GM18508 (cell line): ENCODE measurements around the gene DNAJC28.
"Not testable (repeated sequence)": the region's sequence is repeated elsewhere in the genome, so short reads cannot be mapped to it uniquely, and the experiment has no call there.

Experiments
- ATAC-seq: cut with Tn5 transposase; IDR thresholded peaks from one replicate; pipeline ENCODE4 v1.9.1; 2021; ENCODE audit warnings: moderate number of reproducible peaks; ENCODE audit not compliant: insufficient read depth, unreplicated experiment

The DNAJC28 gene, protein sequence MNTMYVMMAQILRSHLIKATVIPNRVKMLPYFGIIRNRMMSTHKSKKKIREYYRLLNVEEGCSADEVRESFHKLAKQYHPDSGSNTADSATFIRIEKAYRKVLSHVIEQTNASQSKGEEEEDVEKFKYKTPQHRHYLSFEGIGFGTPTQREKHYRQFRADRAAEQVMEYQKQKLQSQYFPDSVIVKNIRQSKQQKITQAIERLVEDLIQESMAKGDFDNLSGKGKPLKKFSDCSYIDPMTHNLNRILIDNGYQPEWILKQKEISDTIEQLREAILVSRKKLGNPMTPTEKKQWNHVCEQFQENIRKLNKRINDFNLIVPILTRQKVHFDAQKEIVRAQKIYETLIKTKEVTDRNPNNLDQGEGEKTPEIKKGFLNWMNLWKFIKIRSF

DNA sequence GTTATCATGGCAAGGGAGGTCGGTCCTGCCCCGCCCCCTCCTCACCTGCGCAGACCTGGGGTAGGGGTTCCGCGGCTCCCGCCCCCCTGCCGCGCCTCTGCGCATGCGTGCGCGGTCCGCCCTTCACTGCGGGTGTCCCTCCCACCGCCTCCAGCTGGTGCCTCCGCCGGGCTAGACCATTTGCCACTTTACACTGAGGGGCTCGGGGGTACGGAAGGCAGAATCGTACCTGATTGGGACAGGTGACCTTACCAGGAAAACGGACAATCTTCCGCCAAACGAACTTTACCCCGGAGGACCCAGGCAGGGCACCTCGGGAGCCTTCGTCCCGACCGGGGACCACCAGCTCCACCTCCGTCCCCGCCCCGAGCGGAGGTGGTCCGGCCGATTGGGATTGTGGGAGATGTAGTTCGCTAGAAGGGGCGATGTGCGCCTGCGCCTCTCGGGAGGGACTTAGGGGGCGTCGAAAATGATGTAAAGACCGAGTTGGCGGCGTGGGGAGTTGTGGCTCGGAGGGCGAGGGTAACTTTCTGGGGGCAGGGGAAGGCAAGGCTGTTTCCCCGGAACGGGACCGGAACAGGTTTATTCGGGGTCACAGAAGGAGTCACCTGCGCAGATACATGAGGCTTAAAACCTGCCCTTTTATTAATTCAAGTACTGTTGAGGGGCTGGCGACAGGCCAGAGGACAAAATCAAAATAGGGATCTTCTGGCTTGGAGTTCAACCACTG, at the start of gene DNAJC28:
Gene DNAJC28, minus strand, starts transcription at position 344 of the 730 bp plus-strand sequence. CDS start 2,323 bp downstream, outside the sequence.
- ATAC-seq = peak; percentile 88

GRCh38 chr21:33541105-33541711, 49.7 kb upstream of the DNAJC28 start:
- no peak for ATAC-seq

DNA sequence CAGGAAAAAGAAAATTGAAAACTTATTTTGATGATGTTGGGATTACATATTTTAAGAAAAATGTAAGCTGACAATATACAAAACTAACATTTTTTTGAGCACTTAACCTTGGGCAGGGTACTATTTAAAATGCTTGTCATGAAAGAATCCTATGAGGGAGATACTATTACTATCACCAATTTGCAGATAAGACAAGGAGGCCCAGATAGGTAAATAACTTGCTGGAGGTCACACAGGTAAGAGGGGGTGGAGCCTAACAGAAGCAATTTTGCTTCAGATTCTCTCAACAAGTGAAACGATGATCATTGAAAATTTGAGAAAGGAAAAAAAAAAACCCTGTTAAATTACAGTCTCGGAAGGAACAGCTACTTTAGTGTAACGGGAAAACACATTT, 49.2 kb upstream of the DNAJC28 start:
- ATAC-seq = no peak

GRCh38 chr21:33539616-33540015, 48.1 kb upstream of the DNAJC28 start:
- no peak for ATAC-seq

DNA sequence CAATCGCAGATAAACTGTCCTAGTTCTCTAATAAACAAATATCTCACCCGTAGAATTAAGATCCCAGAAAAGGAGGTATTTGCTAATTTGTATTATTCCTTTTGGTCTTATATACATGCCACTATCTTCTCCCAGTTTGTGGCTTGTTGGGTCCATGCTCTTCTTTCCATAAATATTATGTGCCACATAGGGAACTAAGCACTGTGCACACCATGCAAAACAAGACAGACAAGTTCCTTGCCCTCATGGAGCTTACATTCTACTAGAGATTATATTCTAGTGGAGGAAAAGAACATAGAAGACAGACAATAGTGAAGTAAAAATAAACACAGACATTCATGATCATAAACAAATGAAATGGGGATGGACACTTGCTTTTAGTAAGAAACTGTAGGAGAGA, 45.7 kb upstream of the DNAJC28 start:
- ATAC-seq = no peak

- ATAC-seq = no peak
Observed at GRCh38 chr21:33531007-33531406, 39.5 kb upstream of the DNAJC28 start.

- ATAC-seq = no peak
Observed at GRCh38 chr21:33522953-33523349, 31.4 kb upstream of the DNAJC28 start.

DNA sequence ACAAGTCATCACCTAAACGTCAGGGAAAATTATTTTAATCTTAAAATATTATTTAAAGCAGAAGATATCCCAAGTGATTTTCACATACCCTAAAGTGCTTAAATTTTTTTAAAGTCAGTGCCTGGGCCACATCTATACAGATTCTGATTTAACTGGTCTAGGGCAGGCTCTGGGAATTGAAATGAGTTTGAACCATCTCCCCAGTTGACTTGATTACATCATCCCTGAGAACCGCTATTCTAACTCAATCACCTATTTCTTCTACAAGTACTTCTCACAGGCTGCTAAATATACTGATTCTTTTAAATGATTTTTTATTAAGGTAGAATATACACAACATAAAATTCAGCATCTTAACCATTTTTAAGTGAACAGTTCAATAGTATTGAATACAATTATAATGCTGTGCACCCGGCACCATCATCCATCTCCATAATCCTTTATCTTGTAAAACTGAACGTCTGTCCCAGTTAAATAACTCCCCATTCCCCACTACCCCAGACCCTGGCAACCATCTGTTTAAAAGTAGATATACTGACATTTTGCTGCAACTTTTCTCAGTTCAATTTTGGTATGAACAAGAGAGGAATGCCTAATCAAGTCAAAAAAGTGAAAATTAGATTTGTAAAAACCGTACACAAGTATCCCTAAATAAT, 30.9 kb upstream of the DNAJC28 start:
- ATAC-seq = no peak

DNA sequence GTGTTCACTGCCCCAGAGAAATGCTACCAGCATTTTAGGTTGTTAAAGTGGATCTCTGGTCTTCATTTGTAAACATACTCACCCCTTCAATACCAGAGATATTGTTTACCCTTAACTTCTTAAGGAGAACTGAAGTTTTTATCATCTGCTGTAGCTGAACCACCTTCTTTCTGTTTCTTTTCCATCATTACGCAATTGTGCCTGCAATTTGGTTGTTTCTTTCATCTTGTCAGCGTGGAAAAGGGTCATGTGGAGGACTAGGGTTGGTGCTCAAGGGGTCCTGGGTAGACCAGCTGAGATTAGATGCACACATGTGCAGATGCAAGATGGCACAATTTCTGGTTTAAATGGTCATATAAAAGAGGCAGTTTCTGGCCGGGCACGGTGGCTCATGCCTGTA, 27.4 kb upstream of the DNAJC28 start:
- no peak for ATAC-seq

- no peak for ATAC-seq
Observed at GRCh38 chr21:33514229-33514628, 22.7 kb upstream of the DNAJC28 start.

- no peak for ATAC-seq
Observed at GRCh38 chr21:33512481-33512880, 21.0 kb upstream of the DNAJC28 start.

- no peak for ATAC-seq
Observed at GRCh38 chr21:33511639-33512038, 20.1 kb upstream of the DNAJC28 start.

- ATAC-seq = no peak
Observed at GRCh38 chr21:33510826-33511225, 19.3 kb upstream of the DNAJC28 start.

GRCh38 chr21:33507003-33507402, 15.5 kb upstream of the DNAJC28 start:
- not testable (repeated sequence) for ATAC-seq

DNA sequence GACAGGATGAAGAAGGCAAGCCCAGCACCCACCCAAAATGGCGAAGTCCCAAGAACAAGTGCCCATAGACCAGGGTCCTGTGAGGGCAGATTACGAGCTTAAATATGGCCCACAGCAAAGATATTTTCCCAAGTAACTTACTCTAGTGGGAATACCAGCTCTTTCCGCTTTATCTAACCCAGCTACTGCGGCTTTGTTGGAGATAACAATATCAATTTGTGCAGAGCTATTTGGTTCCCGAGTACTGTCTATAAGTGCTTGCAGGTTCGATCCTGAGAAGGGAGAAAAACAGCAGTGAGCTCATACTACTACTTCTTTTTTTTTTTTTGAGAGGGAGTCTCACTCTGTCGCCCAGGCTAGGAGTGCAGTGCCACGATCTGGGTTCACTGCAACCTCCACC, 14.3 kb upstream of the DNAJC28 start:
- no peak for ATAC-seq

GRCh38 chr21:33496345-33496744, 4.8 kb upstream of the DNAJC28 start:
- ATAC-seq = no peak

DNA sequence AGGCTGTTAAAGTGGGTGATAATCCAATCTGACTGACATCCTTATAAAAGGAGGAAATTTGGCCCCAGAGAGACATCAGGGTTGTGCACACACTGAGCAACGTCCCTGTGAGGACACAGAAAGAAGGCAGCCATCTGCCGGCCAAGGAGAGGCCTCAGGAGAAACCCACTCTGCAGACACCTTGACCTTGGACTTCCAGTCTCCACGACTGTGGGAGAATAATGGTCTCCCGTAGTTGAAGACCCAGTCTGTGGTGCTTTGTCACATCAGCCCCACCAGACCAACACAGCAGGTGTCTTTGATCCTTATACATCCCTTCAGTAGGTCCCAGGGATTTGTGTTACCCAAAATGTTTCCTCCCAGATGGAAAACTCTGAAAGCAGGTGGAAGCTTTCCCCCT, 4.2 kb upstream of the DNAJC28 start:
- no peak for ATAC-seq

DNA sequence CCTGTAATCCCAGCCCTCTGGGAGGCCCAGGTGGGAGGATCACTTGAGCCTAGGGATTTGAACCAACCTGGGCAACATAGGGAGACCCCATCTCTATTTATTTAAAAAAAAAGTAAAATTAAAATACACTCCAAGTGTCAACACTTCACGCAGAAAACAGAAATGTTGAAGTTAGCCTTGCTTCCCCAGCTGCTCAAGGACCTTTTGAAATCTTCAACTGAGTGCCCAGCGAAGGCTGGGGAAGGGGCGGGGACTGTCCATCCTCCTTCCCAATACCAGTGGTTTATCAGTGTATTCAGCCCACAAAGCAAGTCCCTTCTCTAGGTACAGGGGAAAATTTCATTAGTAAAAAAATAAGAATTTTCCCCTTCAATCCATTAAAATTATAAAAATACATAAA, 2.2 kb upstream of the DNAJC28 start:
- no peak for ATAC-seq

DNA sequence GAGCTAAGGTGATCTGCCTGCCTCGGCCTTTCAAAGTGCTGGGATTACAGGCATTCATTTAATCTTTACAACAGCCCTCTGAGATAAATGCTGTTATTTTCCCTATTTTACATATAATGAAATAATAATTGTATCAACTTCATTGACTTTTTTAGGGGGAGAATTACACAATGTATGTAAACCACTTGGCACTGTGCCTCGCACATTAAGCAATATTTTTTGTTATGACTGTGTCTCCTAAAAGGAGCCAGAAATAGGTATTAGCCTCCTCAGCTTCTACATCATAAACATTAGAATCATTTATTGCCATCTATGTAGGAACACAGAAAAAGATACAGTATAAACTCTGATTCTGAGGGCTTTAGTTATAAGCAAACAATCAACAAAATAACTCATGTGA, 1.1 kb upstream of the DNAJC28 start:
- ATAC-seq = no peak

DNA sequence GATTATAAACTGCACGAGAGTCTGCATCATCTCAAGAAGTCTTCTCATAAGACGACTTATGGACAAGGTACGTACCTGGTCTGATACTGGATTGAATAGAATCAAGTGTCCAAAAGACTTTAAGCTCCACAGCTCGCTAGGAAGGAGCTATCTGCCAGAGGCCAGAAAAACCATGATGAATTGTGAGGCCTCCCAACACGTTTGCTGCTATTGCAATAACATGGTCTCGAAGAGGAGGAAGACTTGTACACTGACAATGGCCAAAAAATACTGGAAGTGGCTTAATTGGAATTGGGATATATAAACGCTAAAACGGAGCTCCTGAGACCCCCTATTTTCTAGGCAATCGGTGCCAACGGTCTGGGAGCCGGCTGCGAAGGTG, 534 bp downstream of the DNAJC28 start:
- no peak for ATAC-seq

DNA sequence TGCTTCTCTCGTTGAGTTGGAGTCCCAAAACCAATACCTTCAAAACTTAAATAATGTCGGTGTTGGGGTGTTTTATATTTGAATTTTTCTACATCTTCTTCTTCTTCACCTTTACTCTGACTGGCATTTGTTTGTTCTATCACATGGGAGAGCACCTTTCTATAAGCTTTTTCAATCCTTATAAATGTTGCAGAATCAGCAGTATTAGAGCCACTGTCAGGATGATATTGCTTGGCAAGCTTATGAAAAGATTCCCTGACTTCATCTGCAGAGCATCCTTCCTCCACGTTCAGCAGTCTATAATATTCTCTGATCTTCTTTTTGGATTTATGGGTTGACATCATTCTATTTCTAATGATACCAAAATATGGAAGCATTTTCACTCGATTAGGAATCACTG, 2.6 kb downstream of the DNAJC28 start:
- no peak for ATAC-seq
